Thoracic aorta (tissue), 2 donors: ENCODE data around the gene TEX19. TPM values are rescaled to one million over a fixed set of nuclear protein-coding genes. Genes with fewer than 3 reads are reported as not detected.

ENCODE experiments used
- ATAC-seq: fragments of 150-250 bp; one replicate; pipeline ENCODE4 v1.8.0; 2017; ENCODE audit warnings: low read depth; ENCODE audit not compliant: insufficient number of reproducible peaks, low FRiP score
- DNase-seq: peaks from one replicate; pipeline ENCODE4 v3.0.0-alpha.2; 2020; ENCODE audit warnings: low spot score
- H3K27ac ChIP-seq, 2 donors: fragments of 200-600 bp; sonication (generic); 1 replicate in 1 of 2; 2 replicates in 1 of 2; pipeline ENCODE4 v1.5.1; 2016; ENCODE audit warnings: mild to moderate bottlenecking in 2 of 2, moderate library complexity in 2 of 2
- H3K27me3 ChIP-seq: fragments of 200-600 bp; sonication (generic); replicated peaks from 2 replicates; pipeline ENCODE4 v1.6.0; 2016; ENCODE audit warnings: mild to moderate bottlenecking; ENCODE audit not compliant: insufficient read depth
- H3K36me3 ChIP-seq: fragments of 200-600 bp; sonication (generic); one replicate; pipeline ENCODE4 v1.5.1; 2016
- H3K4me1 ChIP-seq, 2 donors: fragments of 200-600 bp; sonication (generic); 1 replicate in 1 of 2; 2 replicates in 1 of 2; pipeline versions ENCODE4 v1.5.1 to v1.6.0; 2016; ENCODE audit warnings: low read depth in 2 of 2, mild to moderate bottlenecking in 1 of 2; ENCODE audit not compliant: control insufficient read depth in 1 of 2
- H3K4me3 ChIP-seq: fragments of 200-600 bp; sonication (generic); 2 replicates; pipeline ENCODE4 v1.5.1; 2016; ENCODE audit warnings: mild to moderate bottlenecking
- H3K9me3 ChIP-seq: fragments of 200-600 bp; sonication (generic); 2 replicates; pipeline ENCODE4 v1.5.1; 2016
- total RNA-seq, 2 donors: library from RNA; depleted of rRNA; stranded (reverse); fragments of >200 nt; gene quantifications; one replicate each; pipeline versions ENCODE4 v1.1.0 to v1.2.3, GENCODE V29; 2016
- TF ChIP-seq, protein P1 (sequence below): fragments of 200-600 bp; sonication (generic); IDR thresholded peaks from one replicate; pipeline ENCODE4 v1.5.1; 2019; ENCODE audit warnings: antibody characterized with exemption

TEX19 gene
- total RNA-seq, 2 donors from 2014 or later = not detected

DNA sequence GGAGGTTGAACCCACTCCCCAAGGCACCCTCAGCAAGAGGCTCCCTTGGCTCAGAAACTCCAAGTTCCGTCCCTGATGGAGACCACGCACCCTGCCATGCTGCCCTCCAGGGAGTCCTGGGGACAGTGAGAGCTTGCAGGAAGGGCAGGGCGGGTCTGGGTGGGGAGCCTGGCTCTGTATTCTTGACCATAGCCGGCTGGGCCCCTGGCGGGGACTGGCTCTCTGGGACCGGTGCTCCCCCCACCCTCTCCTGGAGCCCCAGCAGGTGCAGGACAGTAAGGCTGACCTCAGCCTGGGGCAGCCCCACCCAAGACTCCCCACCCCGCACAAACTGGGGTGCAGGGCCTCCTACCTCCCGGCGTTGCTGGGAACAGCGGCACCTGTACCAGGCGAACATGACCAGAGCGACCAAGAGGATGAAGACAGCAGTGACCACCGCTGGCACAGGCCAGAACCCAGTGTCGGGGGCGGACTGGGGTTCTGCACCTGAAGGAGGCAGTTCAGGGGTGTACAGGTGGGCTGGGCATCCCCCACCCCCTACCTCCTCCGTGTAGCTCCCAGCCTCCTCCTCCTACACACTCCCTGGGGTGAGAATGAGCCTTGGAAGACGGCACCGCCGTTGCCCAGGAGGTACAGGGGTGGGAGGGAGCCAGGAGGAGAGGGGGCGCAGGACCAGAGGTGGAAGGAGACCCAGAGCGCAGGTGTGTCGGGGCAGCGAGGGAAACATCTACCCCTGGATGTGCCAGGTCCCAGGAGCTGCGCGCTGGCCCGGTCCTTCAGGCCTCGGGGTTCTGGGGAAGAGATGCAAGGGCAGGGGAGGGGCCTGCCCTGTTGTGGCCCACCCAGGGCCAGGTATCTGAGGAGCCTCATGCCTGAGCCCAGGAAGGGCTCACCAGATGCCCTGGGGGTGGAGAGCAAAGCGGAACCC is 36.3 kb upstream of the TEX19 start:
- H3K27ac ChIP-seq = no peak overlapping the region
- no peaks in the 10 kb centered on the region for H3K9me3 ChIP-seq
- H3K27me3 ChIP-seq = no peaks in the 10 kb centered on the region
- TF ChIP-seq, protein P1, sequence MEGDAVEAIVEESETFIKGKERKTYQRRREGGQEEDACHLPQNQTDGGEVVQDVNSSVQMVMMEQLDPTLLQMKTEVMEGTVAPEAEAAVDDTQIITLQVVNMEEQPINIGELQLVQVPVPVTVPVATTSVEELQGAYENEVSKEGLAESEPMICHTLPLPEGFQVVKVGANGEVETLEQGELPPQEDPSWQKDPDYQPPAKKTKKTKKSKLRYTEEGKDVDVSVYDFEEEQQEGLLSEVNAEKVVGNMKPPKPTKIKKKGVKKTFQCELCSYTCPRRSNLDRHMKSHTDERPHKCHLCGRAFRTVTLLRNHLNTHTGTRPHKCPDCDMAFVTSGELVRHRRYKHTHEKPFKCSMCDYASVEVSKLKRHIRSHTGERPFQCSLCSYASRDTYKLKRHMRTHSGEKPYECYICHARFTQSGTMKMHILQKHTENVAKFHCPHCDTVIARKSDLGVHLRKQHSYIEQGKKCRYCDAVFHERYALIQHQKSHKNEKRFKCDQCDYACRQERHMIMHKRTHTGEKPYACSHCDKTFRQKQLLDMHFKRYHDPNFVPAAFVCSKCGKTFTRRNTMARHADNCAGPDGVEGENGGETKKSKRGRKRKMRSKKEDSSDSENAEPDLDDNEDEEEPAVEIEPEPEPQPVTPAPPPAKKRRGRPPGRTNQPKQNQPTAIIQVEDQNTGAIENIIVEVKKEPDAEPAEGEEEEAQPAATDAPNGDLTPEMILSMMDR = no peak
- H3K4me1 ChIP-seq = peaks cover 0 to 8% of the 10 kb centered on the region in 2 donors
- no peaks in the 10 kb centered on the region for H3K36me3 ChIP-seq
- no peak overlapping the region for H3K4me3 ChIP-seq
- ATAC-seq (no peak), DNase-seq (no peak)

GRCh38 chr17:82323514-82324234 is 35.4 kb upstream of the TEX19 start:
- Histone ChIP-seq H3K36me3 (no peaks in the 10 kb centered on the region), H3K27me3 (no peaks in the 10 kb centered on the region), H3K27ac (no peak overlapping the region), H3K9me3 (no peaks in the 10 kb centered on the region), H3K4me1 (peaks cover 0 to 8% of the 10 kb centered on the region in 2 donors), H3K4me3 (no peak overlapping the region)
- DNase-seq = no peak
- no peak for ATAC-seq
- TF ChIP-seq, protein P1 = no peak

GRCh38 chr17:82324566-82325285 is 34.3 kb upstream of the TEX19 start:
- H3K27ac ChIP-seq = no peak overlapping the region
- no peaks in the 10 kb centered on the region for H3K36me3 ChIP-seq
- no peaks in the 10 kb centered on the region for H3K9me3 ChIP-seq
- no peak for ATAC-seq
- H3K4me3 ChIP-seq = no peak overlapping the region
- DNase-seq = no peak
- H3K27me3 ChIP-seq = no peaks in the 10 kb centered on the region
- peaks cover 0 to 8% of the 10 kb centered on the region in 2 donors for H3K4me1 ChIP-seq
- TF ChIP-seq, protein P1 = no peak

DNA sequence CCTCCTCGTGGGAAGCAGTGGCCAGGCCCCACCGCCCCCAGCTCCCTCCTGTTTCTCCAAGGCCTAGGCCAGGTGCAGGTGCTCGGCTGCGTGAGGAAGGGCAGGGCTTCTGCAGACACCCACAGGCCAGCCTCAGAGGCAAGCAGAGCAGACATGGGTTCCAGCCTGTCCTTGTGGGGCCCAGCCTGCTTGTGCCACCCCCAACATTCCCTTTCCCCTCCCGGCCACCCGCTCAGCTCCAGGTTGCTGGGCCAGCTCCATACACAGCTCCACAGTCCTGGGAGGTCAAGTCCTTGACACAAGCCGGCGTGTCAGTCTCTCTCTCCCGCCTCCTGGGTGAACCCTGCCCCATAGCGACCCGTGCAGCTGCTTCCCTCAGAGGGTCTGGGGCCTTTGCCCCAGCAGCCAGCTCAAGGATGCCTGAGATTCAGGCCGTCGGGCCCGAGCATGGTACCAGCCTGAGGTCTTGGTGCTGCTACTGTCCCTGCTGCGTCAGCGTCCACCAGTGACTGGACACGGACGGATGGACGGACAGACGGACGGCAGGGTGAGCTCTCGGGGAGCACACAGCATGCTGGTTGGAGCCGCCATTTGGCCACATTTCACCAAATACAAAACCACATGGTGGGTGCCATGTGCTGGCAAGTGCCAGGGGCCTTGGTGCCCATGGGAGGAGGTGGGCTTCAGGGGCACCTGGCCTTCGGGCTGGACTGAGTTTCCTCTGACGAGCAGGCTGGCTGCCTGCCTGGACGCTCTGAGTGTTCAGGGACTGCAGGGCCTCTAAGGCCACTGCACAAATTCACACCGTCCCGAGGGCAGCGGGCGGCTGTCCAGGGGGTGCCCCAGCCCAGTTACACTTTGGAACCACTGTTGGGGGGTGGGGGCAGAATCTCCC is 33.5 kb upstream of the TEX19 start:
- H3K9me3 ChIP-seq = no peaks in the 10 kb centered on the region
- peaks cover 0 to 12% of the 10 kb centered on the region in 2 donors for H3K4me1 ChIP-seq
- H3K27ac ChIP-seq = no peak overlapping the region
- no peak for ATAC-seq
- TF ChIP-seq, protein P1 = no peak
- H3K36me3 ChIP-seq = no peaks in the 10 kb centered on the region
- no peaks in the 10 kb centered on the region for H3K27me3 ChIP-seq
- no peak for DNase-seq
- no peak overlapping the region for H3K4me3 ChIP-seq
